GM12865 (cell line): ENCODE results near the gene CA6.
"Not testable (repeated sequence)": the region's sequence is repeated elsewhere in the genome, so short reads cannot be mapped to it uniquely, and the experiment has no call there.

ENCODE experiments used
- DNase-seq: peaks from one replicate; pipeline ENCODE4 v3.0.0; 2010; ENCODE audit warnings: low read depth
- H3K4me3 ChIP-seq: 2 replicates; pipeline ENCODE4 v1.5.1; 2011; ENCODE audit warnings: mild to moderate bottlenecking, low read depth, low read length, control low read depth
- CTCF ChIP-seq: IDR thresholded peaks from 2 replicates; pipeline ENCODE4 v1.5.1; 2011; ENCODE audit warnings: low read length, control low read depth, low read depth, inconsistent platforms; ENCODE audit not compliant: insufficient read depth; ENCODE audit errors: missing control alignments

The CA6 gene

DNA sequence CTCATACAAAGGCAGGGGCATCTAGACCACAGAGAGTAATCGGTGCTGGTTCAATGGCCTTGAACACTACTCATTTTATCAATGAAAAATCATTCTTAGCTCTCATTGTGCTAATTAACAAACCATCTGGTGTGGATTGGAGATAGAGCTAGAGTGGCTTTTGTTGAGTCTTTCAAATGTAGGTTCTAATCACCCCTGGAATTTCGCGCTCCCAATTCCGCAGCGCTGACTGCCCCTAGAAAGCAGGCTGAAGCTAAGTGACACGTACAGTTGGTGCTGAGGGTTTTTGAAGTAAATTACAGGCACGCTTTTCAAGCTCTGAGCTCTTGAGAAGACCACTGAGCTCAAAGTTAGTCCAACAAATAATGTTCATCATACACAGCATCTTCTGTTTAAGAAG, 31.2 kb upstream of the CA6 start:
- H3K4me3 ChIP-seq = no peak overlapping the region
- DNase-seq = no peak
- no peak for TF ChIP-seq CTCF

DNA sequence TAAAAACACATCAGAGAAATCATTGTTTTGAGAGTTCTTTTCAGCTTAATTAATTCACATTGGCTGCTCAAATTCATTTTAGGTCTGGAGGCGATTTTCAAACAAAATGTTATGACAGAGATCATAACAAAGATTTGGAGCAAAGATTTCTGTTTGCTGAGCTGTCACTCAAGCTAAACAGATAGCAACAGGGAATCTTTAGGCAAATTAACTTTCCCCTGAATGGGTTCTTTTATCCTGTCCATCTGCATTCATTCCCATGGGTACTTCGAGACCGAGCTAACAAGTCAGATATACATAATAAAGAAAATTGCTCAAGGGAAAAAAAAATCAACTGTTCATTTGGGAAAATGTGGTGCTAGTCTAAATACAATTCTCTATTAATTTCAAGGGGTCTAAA, 30.2 kb upstream of the CA6 start:
- no peak for TF ChIP-seq CTCF
- no peak for DNase-seq
- H3K4me3 ChIP-seq = no peak overlapping the region

DNA sequence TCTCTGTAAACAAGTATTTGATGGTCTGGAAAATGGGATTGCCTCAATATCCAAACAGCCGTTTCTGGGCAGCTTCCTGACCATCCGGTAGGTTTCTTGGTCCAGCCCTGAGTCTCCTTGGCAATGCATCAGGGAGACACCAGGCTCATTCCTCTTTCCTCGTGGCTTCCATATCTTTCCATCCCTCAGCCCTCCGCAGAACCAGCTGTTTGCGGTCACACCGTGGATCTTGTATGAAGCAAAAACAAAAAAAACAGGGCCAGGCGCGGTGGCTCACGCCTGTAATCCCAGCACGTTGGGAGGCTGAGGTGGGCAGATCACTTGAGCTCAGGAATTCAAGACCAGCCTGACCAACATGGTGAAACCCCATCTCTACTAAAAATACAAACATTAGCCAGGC, 28.1 kb upstream of the CA6 start:
- not testable (repeated sequence) for H3K4me3 ChIP-seq, DNase-seq

DNA sequence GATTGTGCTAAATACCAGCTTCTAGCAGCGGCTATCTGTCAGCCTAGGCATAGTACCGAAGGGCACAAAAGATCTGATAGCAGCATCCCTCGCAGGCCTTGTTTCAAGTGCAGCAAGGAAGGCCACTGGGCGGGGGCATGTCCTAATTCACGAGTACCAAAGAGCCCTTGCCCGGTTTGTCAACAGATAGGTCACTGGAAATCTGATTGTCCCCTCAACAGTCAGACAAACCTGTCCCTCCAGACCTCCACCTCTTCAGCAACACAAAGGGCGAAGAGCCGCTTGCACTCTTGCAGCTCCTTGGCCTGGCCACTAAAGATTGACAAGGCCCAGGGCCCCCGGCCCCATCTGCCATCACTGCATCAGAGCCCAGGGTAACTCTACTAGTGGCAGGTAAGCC, 22.7 kb upstream of the CA6 start:
- no peak for TF ChIP-seq CTCF
- H3K4me3 ChIP-seq = no peak overlapping the region
- no peak for DNase-seq

GRCh38 chr1:8925406-8925805, 20.3 kb upstream of the CA6 start:
- no peak for DNase-seq
- no peak for TF ChIP-seq CTCF
- H3K4me3 ChIP-seq = no peak overlapping the region

DNA sequence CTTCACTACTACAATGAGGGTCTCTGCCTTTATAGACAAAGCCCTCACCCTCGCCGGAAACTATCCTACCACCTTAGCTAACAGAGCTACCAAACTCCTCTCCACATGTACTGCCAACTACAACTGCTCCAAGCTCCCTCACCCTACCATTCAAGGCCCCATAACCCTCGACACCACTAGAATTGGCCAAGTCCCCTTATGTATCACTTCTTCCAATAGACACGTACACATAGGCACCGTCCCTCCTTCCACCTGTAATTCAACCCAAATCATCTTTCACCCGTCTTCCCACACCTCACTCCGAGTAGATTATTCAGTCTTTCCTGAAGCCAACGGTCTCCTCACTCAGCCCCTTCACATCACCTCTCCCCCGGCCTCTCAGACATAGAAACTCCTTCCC, 19.7 kb upstream of the CA6 start:
- no peak for TF ChIP-seq CTCF
- DNase-seq = no peak
- H3K4me3 ChIP-seq = no peak overlapping the region

- no peak for TF ChIP-seq CTCF
- H3K4me3 ChIP-seq = no peak overlapping the region
- DNase-seq = no peak
Measured at GRCh38 chr1:8926707-8927694, 18.7 kb upstream of the CA6 start.
